Activated naive CD8-positive, alpha-beta T cell treated with anti-CD3 and anti-CD28 coated beads, Interleukin-2, amount 10 ng/mL, durations not matched to agents 7 days and 5 days (primary cell): ENCODE data around the gene NXF1. TPM values are rescaled to one million over a fixed set of nuclear protein-coding genes. Genes with fewer than 3 reads are reported as not detected.

Experiments
- ATAC-seq: fragments of 150-1000 bp; cut with Tn5 transposase; one replicate; pipeline ENCODE4 v1.10.0; 2021; ENCODE audit warnings: low read depth, moderate library complexity
- POLR2A ChIA-PET: fragments of 350-600 bp; sonication (Branson Sonifier 250); formaldehyde crosslinking; loops from one replicate; lab custom pipeline; 2021; ENCODE audit warnings: antibody characterized with exemption; lab: Charles Lee
- DNase-seq: peaks from one replicate; pipeline ENCODE4 v3.0.0; 2021
- H3K27ac Mint-ChIP-seq: one replicate; pipeline ENCODE4 v1.8.0; 2022; ENCODE audit warnings: mild to moderate bottlenecking, mixed read lengths
- H3K27me3 Mint-ChIP-seq: one replicate; pipeline ENCODE4 v1.8.0; 2022; ENCODE audit warnings: mild to moderate bottlenecking, moderate library complexity, mixed read lengths
- H3K36me3 Mint-ChIP-seq: one replicate; pipeline ENCODE4 v1.8.0; 2021; ENCODE audit warnings: mild to moderate bottlenecking, mixed read lengths
- H3K4me1 Mint-ChIP-seq: one replicate; pipeline ENCODE4 v1.8.0; 2021; ENCODE audit warnings: mixed read lengths
- H3K4me3 Mint-ChIP-seq: one replicate; pipeline ENCODE4 v1.8.0; 2022; ENCODE audit warnings: mild to moderate bottlenecking, moderate library complexity, mixed read lengths
- H3K9me3 Mint-ChIP-seq: one replicate; pipeline ENCODE4 v1.8.0; 2021; ENCODE audit warnings: mixed read lengths
- total RNA-seq, 2 experiments: library from RNA; stranded (reverse); gene quantifications; one replicate each; pipeline ENCODE4 v1.2.3, GENCODE V29; 2021

The NXF1 gene
- total RNA-seq, 2 experiments from 2014 or later, result 124 to 131 TPM

DNA sequence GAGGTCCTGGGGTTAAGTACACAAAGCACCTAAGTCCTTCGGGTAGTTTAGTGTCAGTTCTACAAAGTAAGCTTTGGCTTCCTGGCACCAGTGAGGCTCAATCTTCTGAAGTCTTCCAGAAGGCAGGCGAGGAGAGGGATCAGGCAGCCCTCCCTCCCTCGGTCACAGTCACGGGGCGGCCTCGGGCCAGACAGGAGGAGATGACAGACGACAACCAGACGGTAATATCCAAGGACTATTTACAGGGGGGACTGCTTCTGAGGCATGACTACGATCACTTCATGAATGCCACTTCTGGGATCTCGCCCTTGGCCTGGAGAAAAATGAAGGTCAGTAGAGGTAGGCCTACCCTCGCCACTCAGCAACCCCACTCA, 13.1 kb downstream of the NXF1 start:
- POLR2A ChIA-PET, result interaction anchor here (0.9 to 9.1 kb wide), 9 partner anchors 9 to 201 kb away, joined by 3 to 247 read pairs (median 4); partner anchors contain the start of genes NXF1, STX5, TUT1 and WDR74
- Mint-ChIP-seq H3K4me3 (peak overlapping the region; percentile 92), H3K4me1 (peaks cover 40% of the 10 kb centered on the region), H3K27me3 (no peaks in the 10 kb centered on the region), H3K9me3 (no peaks in the 10 kb centered on the region), H3K36me3 (peaks cover 29% of the 10 kb centered on the region), H3K27ac (peak overlapping the region; percentile 97)
- ATAC-seq, result peak; percentile 1
- DNase-seq, result no peak

DNA sequence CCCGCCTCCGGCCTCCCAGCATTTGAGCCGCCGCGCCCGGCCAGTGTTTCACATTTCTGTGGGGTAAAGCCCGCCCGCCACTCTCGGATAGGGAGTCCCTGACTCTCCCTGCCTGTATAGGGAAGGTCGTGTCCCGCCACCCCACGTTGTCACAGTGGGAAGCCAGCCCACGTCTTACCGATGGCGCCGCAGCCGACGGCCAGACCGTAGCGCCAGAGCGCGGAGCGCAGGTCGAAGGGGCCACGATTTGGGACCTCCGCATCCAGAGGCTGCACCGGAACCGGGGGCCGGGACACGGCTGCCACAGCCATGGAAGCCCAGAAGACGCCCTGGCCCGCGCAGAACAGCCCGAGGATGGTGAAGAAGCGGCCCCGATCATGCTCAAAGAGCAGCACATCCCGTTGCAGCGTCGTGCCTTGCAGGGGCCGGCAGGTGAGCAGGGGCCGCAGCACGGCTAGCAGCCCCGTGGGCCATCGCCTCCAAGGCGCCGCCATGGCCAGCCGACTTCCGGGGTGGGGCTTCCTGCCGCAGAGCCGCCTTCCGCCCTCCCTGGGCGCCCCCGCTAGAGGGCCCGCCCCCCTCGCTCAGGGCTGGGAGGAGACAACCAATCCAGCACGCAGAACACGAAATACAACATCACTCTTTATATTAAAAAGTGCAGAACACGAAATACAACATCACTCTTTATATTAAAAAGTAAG, 13.6 kb downstream of the NXF1 start, which contains the start of gene TMEM223:
Gene TMEM223 (minus strand): TSS at position 506 of the 701 bp plus-strand sequence. CDS start 12 bp downstream, at position 494.
- Mint-ChIP-seq H3K36me3 (peaks cover 26% of the 10 kb centered on the region), H3K27ac (peak within 1 kb of the TSS; percentile 97), H3K27me3 (no peaks in the 10 kb centered on the region), H3K9me3 (no peaks in the 10 kb centered on the region), H3K4me1 (peaks cover 40% of the 10 kb centered on the region), H3K4me3 (peak within 1 kb of the TSS; percentile 92)
- POLR2A ChIA-PET, result interaction anchor here (0.7 to 9.1 kb wide), 14 partner anchors 9 to 200 kb away, joined by 3 to 247 read pairs (median 4); partner anchors contain the start of genes C11orf98, CSKMT, NXF1 and SLC3A2
- DNase-seq (peak; percentile 94), ATAC-seq (peak; percentile 75)

- H3K9me3 Mint-ChIP-seq, result no peaks in the 10 kb centered on the region
- ATAC-seq, result no peak
- no peak for DNase-seq
- H3K27me3 Mint-ChIP-seq, result no peaks in the 10 kb centered on the region
- peaks cover 19% of the 10 kb centered on the region for H3K36me3 Mint-ChIP-seq
- POLR2A ChIA-PET, result interaction anchor here (1.1 to 9.1 kb wide), 14 partner anchors 11 to 198 kb away, joined by 3 to 247 read pairs (median 8); partner anchors contain the start of genes HNRNPUL2, LBHD1, NXF1 and SLC3A2
- H3K27ac Mint-ChIP-seq, result peak overlapping the region; percentile 97
- H3K4me3 Mint-ChIP-seq, result peak overlapping the region; percentile 92
- peaks cover 43% of the 10 kb centered on the region for H3K4me1 Mint-ChIP-seq
Observed at GRCh38 chr11:62789576-62789975, 15.7 kb downstream of the NXF1 start.

DNA sequence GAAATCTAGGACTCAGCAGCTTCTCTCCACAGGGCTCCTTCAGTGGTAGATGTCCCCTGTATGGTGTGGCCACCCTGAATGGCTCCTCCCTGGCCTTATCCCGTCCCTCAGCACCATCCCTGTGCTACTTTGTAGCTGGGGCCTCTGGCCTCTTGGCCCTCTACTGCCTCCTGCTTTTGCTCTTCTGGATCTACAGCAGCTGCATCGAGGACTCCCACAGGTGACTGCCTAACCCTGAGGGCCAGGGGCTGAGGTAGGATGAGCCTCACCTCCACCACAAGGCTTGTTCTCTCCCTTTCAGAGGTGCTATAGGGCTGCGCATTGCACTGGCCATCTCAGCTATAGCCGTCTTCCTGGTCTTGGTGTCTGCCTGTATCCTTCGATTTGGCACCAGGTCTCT, 16.2 kb downstream of the NXF1 start:
- H3K4me1 Mint-ChIP-seq, result peaks cover 43% of the 10 kb centered on the region
- no peak for ATAC-seq
- H3K9me3 Mint-ChIP-seq, result no peaks in the 10 kb centered on the region
- peak overlapping the region; percentile 92 for H3K4me3 Mint-ChIP-seq
- H3K36me3 Mint-ChIP-seq, result peaks cover 15% of the 10 kb centered on the region
- H3K27me3 Mint-ChIP-seq, result no peaks in the 10 kb centered on the region
- DNase-seq, result no peak
- POLR2A ChIA-PET, result interaction anchor here (0.7 to 9.1 kb wide), 15 partner anchors 11 to 869 kb away, joined by 3 to 247 read pairs (median 10); partner anchors contain the start of genes HNRNPUL2, LBHD1, NXF1 and SLC3A2
- peak overlapping the region; percentile 97 for H3K27ac Mint-ChIP-seq

- no peaks in the 10 kb centered on the region for H3K9me3 Mint-ChIP-seq
- H3K4me3 Mint-ChIP-seq, result peak within 1 kb of the TSS; percentile 92
- peaks cover 11% of the 10 kb centered on the region for H3K36me3 Mint-ChIP-seq
- peak; percentile 93 for DNase-seq
- peak within 1 kb of the TSS; percentile 97 for H3K27ac Mint-ChIP-seq
- H3K4me1 Mint-ChIP-seq, result peaks cover 38% of the 10 kb centered on the region
- POLR2A ChIA-PET, result interaction anchor here (0.6 to 9.1 kb wide), 37 partner anchors 10 to 213 kb away, joined by 3 to 247 read pairs (median 5); partner anchors contain the start of genes BSCL2, C11orf98, CSKMT and GNG3
- ATAC-seq, result peak; percentile 73
- H3K27me3 Mint-ChIP-seq, result no peaks in the 10 kb centered on the region
Observed at GRCh38 chr11:62787005-62787759, 18.1 kb downstream of the NXF1 start, which contains the start of gene TMEM179B. TSS of gene TMEM179B (plus strand) at chr11:62787402. CDS start at chr11:62787432, 30 bp downstream.

DNA sequence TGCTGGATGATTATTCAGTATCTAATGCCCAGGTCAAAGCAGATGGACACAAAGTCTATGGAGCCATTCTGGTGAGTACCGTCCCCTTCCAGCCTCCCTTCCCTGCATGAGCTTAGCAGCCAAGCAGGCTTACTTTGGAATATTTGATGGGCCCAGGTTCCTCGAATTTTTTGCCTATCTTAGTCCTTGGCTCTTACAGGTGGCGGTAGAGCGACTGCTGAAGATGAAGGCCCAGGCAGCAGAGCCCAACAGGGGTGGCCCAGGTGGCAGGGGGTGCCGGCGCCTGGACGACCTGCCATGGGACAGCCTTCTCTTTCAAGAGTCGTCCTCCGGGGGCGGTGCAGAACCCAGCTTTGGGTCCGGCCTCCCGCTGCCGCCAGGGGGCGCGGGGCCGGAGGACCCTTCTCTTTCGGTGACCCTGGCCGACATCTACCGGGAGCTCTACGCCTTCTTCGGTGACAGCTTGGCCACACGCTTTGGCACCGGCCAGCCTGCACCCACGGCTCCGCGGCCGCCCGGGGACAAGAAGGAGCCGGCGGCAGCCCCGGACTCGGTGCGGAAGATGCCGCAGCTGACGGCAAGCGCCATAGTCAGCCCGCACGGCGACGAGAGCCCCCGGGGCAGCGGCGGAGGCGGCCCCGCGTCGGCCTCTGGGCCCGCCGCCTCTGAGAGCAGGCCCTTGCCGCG, 18.8 kb downstream of the NXF1 start:
- DNase-seq, result peak; percentile 92
- H3K27me3 Mint-ChIP-seq, result no peaks in the 10 kb centered on the region
- POLR2A ChIA-PET, result interaction anchor here (0.6 to 9.1 kb wide), 28 partner anchors 10 to 212 kb away, joined by 3 to 247 read pairs (median 10); partner anchors contain the start of genes BSCL2, C11orf98, CSKMT and GNG3
- ATAC-seq, result peak; percentile 66
- H3K9me3 Mint-ChIP-seq, result no peaks in the 10 kb centered on the region
- peaks cover 34% of the 10 kb centered on the region for H3K4me1 Mint-ChIP-seq
- H3K4me3 Mint-ChIP-seq, result peak overlapping the region; percentile 88
- peak overlapping the region; percentile 88 for H3K27ac Mint-ChIP-seq
- H3K36me3 Mint-ChIP-seq, result peaks cover 8% of the 10 kb centered on the region

DNA sequence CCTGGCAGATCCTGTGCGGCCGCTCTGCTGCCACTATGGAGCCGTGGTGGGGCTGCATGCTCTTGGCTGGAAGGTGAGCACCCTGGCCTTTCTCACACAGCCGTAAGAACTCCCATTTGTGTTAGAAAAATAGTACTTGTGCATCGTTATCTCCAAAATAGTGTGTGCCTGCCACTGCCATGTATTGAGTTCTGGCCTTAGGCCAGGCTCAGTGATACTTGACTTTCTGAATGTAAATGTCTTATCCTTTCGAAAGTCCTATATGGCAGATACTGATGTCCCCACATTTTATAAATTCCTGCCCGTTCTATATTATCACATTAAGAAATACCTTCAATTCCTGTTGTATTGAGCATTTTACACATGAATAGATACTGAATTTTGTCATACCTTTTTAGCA, 22.5 kb downstream of the NXF1 start:
- H3K27ac Mint-ChIP-seq, result peak overlapping the region; percentile 7
- no peaks in the 10 kb centered on the region for H3K27me3 Mint-ChIP-seq
- H3K36me3 Mint-ChIP-seq, result peaks cover 3% of the 10 kb centered on the region
- no peak for DNase-seq
- no peak overlapping the region for H3K4me3 Mint-ChIP-seq
- POLR2A ChIA-PET, result interaction anchor here (0.6 kb wide), 1 partner anchor 191 kb away, joined by 4 read pairs; no protein-coding TSS in a partner anchor
- peaks cover 8% of the 10 kb centered on the region for H3K4me1 Mint-ChIP-seq
- ATAC-seq, result no peak
- H3K9me3 Mint-ChIP-seq, result no peaks in the 10 kb centered on the region

DNA sequence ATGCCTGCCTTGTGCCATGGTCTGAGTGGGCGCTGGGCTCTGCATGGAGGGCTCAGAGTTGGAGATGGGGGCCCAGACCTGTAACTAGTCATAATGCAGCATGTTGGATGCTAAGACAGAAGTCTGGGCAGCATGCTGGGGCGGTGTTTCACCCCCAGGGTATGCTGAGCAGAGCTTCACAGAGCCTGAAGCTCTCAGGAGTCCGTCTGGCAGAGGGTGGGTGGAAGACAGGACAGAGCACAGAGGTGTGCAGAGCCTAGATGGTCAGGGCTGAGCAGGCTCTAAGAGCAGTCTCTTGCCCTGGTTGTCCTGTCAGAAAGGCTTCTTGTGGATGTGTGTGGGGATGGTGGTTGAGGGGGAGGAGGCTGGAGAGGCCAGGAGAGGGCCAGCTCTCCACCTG, 26.8 kb downstream of the NXF1 start:
- peaks cover 8% of the 10 kb centered on the region for H3K36me3 Mint-ChIP-seq
- peaks cover 9% of the 10 kb centered on the region for H3K4me1 Mint-ChIP-seq
- H3K4me3 Mint-ChIP-seq, result no peak overlapping the region
- no peaks in the 10 kb centered on the region for H3K9me3 Mint-ChIP-seq
- peak overlapping the region; percentile 49 for H3K27ac Mint-ChIP-seq
- no peaks in the 10 kb centered on the region for H3K27me3 Mint-ChIP-seq
- no peak for ATAC-seq
- DNase-seq, result no peak
- POLR2A ChIA-PET, result interaction anchor here (1.3 kb wide), 1 partner anchor 28 kb away, joined by 3 read pairs; no protein-coding TSS in a partner anchor

DNA sequence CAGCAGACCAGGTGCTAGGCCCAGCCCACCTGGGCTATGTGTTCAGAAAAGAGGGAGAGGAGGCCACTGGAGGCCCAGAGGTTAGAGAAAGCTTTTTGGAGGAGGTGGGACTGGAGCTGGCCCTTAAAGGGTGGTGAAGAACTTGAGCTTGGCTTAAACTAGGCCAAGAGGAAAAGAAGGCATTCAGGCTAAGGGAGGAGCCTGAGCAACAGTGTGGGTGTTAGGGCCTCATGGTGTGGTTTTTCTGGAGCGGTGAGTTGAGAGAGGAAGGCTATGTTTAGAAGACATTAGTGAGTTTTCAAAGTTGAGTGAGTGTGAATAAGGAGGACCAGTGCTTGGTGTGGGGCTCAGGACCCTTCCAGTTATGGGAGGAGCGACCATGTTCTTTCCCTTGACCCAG, 27.9 kb downstream of the NXF1 start:
- Mint-ChIP-seq H3K4me3 (no peak overlapping the region), H3K36me3 (peaks cover 8% of the 10 kb centered on the region), H3K27me3 (no peaks in the 10 kb centered on the region), H3K9me3 (no peaks in the 10 kb centered on the region), H3K4me1 (peaks cover 9% of the 10 kb centered on the region), H3K27ac (peak overlapping the region; percentile 75)
- POLR2A ChIA-PET, result interaction anchor here (0.7 to 4.3 kb wide), 5 partner anchors 8 to 166 kb away, joined by 3 to 23 read pairs (median 4); partner anchors contain the start of gene LBHD1
- ATAC-seq, result no peak
- no peak for DNase-seq

DNA sequence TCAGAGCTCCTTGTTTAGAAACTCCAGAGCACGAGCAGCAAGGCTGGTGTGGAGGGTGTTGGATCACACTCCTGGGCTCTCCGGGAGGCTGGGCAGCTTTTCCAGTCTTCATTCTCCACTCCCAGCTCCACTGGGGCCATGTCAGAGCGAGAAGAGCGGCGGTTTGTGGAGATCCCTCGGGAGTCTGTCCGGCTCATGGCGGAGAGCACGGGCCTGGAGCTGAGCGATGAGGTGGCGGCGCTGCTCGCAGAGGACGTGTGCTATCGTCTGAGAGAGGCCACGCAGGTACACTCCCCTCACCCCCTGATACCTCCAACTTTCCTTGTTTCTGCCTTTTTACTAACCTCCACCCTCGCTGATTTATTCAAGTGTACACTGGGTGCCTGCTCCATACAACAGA, 29.6 kb downstream of the NXF1 start:
- Mint-ChIP-seq H3K9me3 (no peaks in the 10 kb centered on the region), H3K27ac (no peak overlapping the region), H3K4me1 (peaks cover 10% of the 10 kb centered on the region), H3K36me3 (peaks cover 8% of the 10 kb centered on the region), H3K4me3 (no peak overlapping the region), H3K27me3 (no peaks in the 10 kb centered on the region)
- DNase-seq (no peak), ATAC-seq (no peak)
- POLR2A ChIA-PET, result interaction anchor here (1.2 to 4.3 kb wide), 4 partner anchors 10 to 103 kb away, joined by 4 to 23 read pairs (median 10); partner anchors contain the start of genes LBHD1 and WDR74

- H3K27me3 Mint-ChIP-seq, result no peaks in the 10 kb centered on the region
- POLR2A ChIA-PET, result interaction anchor here (0.6 to 4.3 kb wide), 8 partner anchors 11 to 107 kb away, joined by 3 to 23 read pairs (median 4); partner anchors contain the start of genes LBHD1, POLR2G, SLC3A2 and WDR74
- DNase-seq (no peak), ATAC-seq (no peak)
- H3K4me1 Mint-ChIP-seq, result peaks cover 18% of the 10 kb centered on the region
- no peak overlapping the region for H3K27ac Mint-ChIP-seq
- no peaks in the 10 kb centered on the region for H3K9me3 Mint-ChIP-seq
- no peak overlapping the region for H3K4me3 Mint-ChIP-seq
- H3K36me3 Mint-ChIP-seq, result peaks cover 8% of the 10 kb centered on the region
Observed at GRCh38 chr11:62774407-62774806, 30.8 kb downstream of the NXF1 start.
